Uterus (tissue), 4 donors: Measurements from ENCODE around the gene OR52K2. TPM values are rescaled to one million over a fixed set of nuclear protein-coding genes. Genes with fewer than 3 reads are reported as not detected.

Experiments
- DNase-seq, 2 donors: peaks; one replicate each; pipeline ENCODE4 v3.0.0-alpha.2; 2019 to 2020
- H3K27ac ChIP-seq, 2 donors: fragments of 200-600 bp; sonication (generic); 1 replicate in 1 of 2; 2 replicates in 1 of 2; pipeline ENCODE4 v1.5.1; 2016 to 2018
- H3K27me3 ChIP-seq, 2 donors: fragments of 200-600 bp; sonication (generic); one replicate each; pipeline ENCODE4 v1.5.1; 2018 to 2019; ENCODE audit warnings: control low read depth in 1 of 2
- H3K36me3 ChIP-seq, 2 donors: fragments of 200-600 bp; sonication (generic); one replicate each; pipeline ENCODE4 v1.5.1; 2019; ENCODE audit warnings: control low read depth in 1 of 2
- H3K4me1 ChIP-seq, 2 donors: fragments of 200-600 bp; sonication (generic); one replicate each; pipeline ENCODE4 v1.5.1; 2018 to 2019; ENCODE audit warnings: control low read depth in 1 of 2
- H3K4me3 ChIP-seq, 2 donors: fragments of 200-600 bp; sonication (generic); 1 replicate in 1 of 2; 2 replicates in 1 of 2; pipeline ENCODE4 v1.5.1; 2018 to 2019; ENCODE audit warnings: mild to moderate bottlenecking in 1 of 2
- H3K9me3 ChIP-seq, 2 donors: fragments of 200-600 bp; sonication (generic); one replicate each; pipeline ENCODE4 v1.5.1; 2019; ENCODE audit warnings: control low read depth in 1 of 2
- POLR2A ChIP-seq, 2 donors: fragments of 450-650 bp; IDR thresholded peaks; one replicate each; pipeline ENCODE4 v1.6.1; 2016; ENCODE audit warnings: antibody characterized with exemption in 2 of 2, mild to moderate bottlenecking in 1 of 2, moderate library complexity in 1 of 2
- intact Hi-C: fragments of 100-400 bp; cut with DNase I; formaldehyde crosslinking; loops from one replicate; pipeline ENCODE4 v1.15.1; 2023; ENCODE audit warnings: low total_unique reads
- total RNA-seq, 4 donors: library from RNA; depleted of rRNA in 3 of 4; stranded (reverse); fragments of >200 nt in 3 of 4; gene quantifications; one replicate each; pipeline versions ENCODE4 v1.1.0 to v1.2.4, GENCODE V29; 2014 to 2023
- TF ChIP-seq, protein P1 (sequence below), 4 experiments: fragments of 200-600 bp in 2 of 4; fragments of 450-650 bp in 2 of 4; sonication (generic) in 2 of 4; IDR thresholded peaks; one replicate each; pipeline ENCODE4 v1.5.1; 2016 to 2019; ENCODE audit warnings: antibody characterized with exemption in 4 of 4, mild to moderate bottlenecking in 2 of 4, moderate library complexity in 1 of 4
- donor health status: DM: yes; HTN: yes; CAD: no.

The OR52K2 gene
- total RNA-seq, 4 donors from 2014 or later: not detected

DNA sequence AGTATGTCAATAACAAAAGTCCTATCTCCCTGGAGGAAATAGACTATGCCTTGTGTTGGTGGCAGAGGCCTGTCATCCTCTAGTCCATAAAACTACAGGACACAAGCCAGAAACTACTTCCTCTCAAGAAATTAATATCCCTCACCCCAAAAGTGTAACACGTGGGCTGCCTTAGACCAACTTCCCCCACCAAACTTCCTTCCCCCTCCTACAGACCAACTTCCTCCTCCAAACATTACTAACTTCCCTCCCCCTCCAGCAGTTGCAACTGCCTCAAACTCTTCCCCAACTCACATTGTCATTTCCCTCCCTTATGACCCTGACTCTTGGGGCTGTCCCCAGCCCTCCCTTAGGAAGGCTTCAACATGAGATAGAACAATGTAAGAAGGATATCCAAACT lies 6.3 kb downstream of the OR52K2 start:
- no peaks in the 10 kb centered on the region for H3K36me3 ChIP-seq
- no peaks in the 10 kb centered on the region for H3K4me1 ChIP-seq
- DNase-seq: no peak
- no peaks in the 10 kb centered on the region for H3K27me3 ChIP-seq
- no peaks in the 10 kb centered on the region for H3K9me3 ChIP-seq
- H3K27ac ChIP-seq: no peak overlapping the region
- intact Hi-C loops: no loop called here
- H3K4me3 ChIP-seq: no peak overlapping the region
- no peak for TF ChIP-seq POLR2A (IDR thresholded peaks at IDR 0.05)
- TF ChIP-seq, protein P1, sequence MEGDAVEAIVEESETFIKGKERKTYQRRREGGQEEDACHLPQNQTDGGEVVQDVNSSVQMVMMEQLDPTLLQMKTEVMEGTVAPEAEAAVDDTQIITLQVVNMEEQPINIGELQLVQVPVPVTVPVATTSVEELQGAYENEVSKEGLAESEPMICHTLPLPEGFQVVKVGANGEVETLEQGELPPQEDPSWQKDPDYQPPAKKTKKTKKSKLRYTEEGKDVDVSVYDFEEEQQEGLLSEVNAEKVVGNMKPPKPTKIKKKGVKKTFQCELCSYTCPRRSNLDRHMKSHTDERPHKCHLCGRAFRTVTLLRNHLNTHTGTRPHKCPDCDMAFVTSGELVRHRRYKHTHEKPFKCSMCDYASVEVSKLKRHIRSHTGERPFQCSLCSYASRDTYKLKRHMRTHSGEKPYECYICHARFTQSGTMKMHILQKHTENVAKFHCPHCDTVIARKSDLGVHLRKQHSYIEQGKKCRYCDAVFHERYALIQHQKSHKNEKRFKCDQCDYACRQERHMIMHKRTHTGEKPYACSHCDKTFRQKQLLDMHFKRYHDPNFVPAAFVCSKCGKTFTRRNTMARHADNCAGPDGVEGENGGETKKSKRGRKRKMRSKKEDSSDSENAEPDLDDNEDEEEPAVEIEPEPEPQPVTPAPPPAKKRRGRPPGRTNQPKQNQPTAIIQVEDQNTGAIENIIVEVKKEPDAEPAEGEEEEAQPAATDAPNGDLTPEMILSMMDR (IDR thresholded peaks at IDR 0.05): no peak

DNA sequence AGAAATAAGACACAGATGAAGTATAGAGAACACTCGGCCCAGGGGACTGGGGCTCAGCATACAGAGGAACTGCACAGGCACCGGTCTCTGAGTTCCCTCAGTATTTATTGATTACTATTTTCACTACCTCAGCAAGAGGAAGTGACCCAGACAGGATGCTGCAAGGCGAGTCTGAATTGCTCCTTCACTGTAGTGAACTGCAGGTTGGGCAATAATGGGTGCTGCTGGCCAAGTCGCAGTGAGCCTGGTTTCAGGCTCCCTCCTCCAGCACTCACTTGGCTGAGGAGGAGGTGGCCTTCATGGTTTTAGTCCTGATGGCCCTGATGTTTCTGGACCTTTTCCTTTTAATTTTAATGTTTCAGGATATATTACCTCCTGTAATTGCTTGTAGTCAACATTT lies 10.4 kb downstream of the OR52K2 start:
- Histone ChIP-seq H3K27ac (no peak overlapping the region), H3K27me3 (no peaks in the 10 kb centered on the region), H3K4me3 (no peak overlapping the region), H3K36me3 (no peaks in the 10 kb centered on the region), H3K9me3 (no peaks in the 10 kb centered on the region), H3K4me1 (no peaks in the 10 kb centered on the region)
- TF ChIP-seq, protein P1 (IDR thresholded peaks at IDR 0.05): no peak
- TF ChIP-seq POLR2A (IDR thresholded peaks at IDR 0.05): no peak
- DNase-seq: peak; percentile 23 to 31
- intact Hi-C loops: no loop called here

DNA sequence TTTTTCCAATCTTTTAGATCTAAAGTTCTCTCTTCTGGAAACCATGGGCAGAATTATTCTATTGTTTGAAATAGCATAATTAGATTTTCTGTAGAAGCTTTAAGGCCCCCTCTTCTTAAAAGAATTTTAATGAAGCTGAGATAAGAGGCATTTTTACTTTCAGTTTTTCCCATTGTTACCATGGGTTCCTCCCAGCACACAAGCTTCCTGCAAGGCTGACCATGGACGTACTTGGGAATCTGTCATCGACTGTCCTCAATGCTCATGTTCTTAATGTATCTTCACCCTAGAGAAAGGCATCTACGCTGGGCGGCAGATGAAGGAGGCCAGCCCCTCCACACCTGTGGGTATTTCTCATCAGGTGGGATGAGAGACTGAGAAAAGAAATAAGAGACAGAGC lies 11.1 kb downstream of the OR52K2 start:
- Histone ChIP-seq H3K4me1 (no peaks in the 10 kb centered on the region), H3K9me3 (no peaks in the 10 kb centered on the region), H3K27me3 (no peaks in the 10 kb centered on the region), H3K27ac (no peak overlapping the region), H3K4me3 (no peak overlapping the region), H3K36me3 (no peaks in the 10 kb centered on the region)
- TF ChIP-seq, protein P1 (IDR thresholded peaks at IDR 0.05): no peak
- TF ChIP-seq POLR2A (IDR thresholded peaks at IDR 0.05): no peak
- intact Hi-C loops: no loop called here
- no peak for DNase-seq

DNA sequence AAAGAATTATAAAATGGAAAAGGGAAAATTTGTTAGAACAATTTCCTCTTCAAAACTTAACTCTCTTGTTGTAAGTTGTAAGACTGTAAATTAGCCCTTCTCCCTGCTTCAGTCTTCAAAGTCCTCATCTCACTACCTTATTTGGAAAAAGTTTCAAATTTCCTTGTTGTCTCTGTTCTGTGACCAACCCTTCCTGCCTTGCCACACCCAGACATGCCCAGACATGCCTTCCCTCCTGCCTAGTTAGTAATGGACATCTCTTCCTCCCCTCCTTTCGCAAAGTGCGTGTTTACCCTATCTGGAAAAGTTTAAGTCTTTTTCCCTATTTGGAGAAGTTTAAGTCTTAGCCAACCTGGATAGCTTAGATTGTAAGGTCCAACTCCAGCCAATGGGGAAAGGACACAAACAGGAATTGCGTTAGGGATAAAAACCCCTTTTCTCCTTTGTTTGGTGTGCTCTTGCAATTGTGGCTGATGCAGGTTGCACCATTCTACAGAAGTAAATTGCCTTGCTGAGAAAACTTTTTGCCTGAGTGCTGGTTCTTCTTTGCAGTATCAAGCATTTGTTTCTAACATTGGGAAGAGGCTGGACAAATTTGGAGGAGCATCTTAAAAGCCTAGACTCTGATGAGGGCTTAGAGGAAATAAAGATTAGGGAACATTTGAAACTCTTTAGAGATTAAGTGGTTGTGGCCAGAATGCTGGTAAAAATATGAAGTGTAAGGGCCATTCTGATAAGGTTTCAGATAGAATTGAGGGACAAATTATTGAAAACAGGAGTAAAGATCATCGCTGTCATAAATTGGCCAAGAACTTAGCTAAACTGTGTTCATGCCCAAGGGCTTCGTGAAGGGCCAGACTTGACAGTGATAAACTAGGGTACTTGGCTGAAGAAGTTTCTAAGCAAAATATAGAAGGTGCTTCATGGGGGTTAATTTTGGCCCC lies 15.4 kb downstream of the OR52K2 start:
- intact Hi-C loops: no loop called here
- no peaks in the 10 kb centered on the region for H3K27me3 ChIP-seq
- no peak overlapping the region for H3K27ac ChIP-seq
- H3K36me3 ChIP-seq: no peaks in the 10 kb centered on the region
- H3K4me3 ChIP-seq: no peak overlapping the region
- H3K9me3 ChIP-seq: no peaks in the 10 kb centered on the region
- TF ChIP-seq, protein P1 (IDR thresholded peaks at IDR 0.05): no peak
- TF ChIP-seq POLR2A (IDR thresholded peaks at IDR 0.05): no peak
- H3K4me1 ChIP-seq: no peaks in the 10 kb centered on the region
- no peak for DNase-seq

DNA sequence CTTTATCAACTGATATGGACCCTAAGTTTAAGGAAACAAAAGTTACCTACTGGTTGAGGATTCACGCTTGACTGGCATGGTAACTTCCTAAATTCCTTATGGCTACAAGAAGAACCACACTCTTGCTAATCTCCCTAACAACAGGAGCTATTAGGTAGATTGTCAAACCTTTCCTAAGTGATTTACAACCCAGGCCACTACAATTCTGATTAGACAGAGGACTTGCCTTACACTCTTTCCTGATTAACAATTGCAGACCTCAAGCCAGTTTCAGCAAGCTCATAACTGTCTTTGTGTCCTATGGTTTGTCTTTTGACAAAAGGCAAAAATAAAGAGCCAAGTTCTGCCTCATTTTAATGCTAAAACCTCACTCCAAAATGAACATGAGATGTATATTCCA lies 16.3 kb downstream of the OR52K2 start:
- Histone ChIP-seq H3K4me1 (no peaks in the 10 kb centered on the region), H3K9me3 (no peaks in the 10 kb centered on the region), H3K36me3 (no peaks in the 10 kb centered on the region), H3K27me3 (no peaks in the 10 kb centered on the region), H3K4me3 (no peak overlapping the region), H3K27ac (no peak overlapping the region)
- intact Hi-C loops: no loop called here
- TF ChIP-seq POLR2A (IDR thresholded peaks at IDR 0.05): no peak
- TF ChIP-seq, protein P1 (IDR thresholded peaks at IDR 0.05): no peak
- no peak for DNase-seq
